HG03354 (cell line): ENCODE measurements around the gene NAT14.
A peak's percentile ranks its signal among the peaks of the same experiment; 100 is the strongest.

ENCODE experiments used
- ATAC-seq: cut with Tn5 transposase; IDR thresholded peaks from one replicate; pipeline ENCODE4 v1.9.1; 2021; ENCODE audit warnings: mild to moderate bottlenecking; ENCODE audit not compliant: unreplicated experiment, poor library complexity, severe bottlenecking

NAT14 gene

DNA sequence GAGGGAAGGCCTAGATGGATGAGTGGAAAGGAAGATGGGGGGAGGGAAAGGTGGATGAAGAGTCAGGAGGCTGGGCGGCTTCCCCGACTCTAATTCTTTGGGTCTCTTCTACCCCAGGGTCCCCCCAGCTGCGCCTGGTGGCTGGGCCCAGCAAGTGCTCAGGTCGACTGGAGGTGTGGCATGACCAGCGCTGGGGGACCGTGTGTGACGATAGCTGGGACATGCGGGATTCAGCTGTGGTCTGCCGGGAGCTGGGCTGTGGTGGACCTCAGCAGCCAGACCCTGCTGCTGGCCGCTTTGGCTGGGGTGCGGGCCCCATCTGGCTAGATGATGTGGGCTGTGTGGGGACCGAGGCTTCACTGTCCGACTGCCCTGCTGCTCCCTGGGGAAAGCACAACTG, 12.8 kb downstream of the NAT14 start:
- no peak for ATAC-seq

DNA sequence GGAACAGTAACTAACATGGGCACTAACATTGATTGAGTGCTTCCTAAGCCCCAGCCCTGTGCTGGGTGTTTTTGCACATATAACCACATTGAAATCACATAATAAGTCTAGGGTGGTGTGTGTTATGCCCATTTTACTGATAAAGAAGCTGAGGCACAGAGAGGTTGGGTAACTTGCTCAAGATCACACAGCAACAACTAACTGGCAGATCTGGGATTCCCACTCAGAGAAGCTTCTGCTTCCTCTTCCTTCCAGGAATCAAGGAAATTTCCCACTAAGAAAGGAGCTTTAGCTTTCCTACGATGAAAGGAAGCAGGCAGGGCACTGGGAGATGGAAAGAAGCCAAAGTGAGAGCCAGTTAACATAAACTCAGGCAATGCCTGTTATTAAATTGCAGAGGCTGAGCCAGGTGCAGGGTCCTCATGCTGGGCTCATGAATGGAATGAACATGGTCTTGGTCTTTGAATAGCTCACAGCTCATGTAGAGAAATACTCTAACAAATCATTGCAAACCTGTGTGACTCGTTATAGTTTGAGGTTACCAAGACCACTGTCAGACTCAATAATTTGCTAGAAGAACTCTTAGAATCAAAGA, 13.4 kb downstream of the NAT14 start:
- ATAC-seq: no peak

DNA sequence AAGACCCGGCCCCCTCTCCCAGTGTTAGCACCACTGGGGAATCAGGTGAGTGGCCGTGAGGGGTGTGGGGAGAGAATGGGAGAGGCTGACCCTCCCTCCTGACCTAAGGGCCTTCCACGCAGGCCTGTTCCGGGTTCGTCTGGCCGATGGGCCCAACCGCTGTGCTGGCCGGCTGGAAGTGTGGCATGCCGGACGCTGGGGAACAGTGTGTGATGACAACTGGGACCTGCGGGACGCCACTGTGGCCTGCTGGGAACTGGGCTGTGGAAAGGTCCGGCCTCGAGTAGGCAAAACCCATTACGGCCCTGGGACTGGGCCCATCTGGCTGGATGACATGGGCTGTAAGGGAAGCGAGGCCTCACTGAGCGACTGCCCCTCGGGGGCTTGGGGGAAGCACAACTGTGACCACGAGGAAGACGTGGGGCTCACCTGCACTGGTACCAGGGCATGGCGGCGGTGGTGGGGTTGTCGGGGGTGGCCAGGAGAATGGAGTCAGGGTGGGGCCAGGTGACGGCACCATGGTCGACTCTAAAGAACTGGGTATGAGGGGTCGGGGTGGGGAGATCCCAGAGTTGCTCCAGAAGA, 15.5 kb downstream of the NAT14 start:
- no peak for ATAC-seq

DNA sequence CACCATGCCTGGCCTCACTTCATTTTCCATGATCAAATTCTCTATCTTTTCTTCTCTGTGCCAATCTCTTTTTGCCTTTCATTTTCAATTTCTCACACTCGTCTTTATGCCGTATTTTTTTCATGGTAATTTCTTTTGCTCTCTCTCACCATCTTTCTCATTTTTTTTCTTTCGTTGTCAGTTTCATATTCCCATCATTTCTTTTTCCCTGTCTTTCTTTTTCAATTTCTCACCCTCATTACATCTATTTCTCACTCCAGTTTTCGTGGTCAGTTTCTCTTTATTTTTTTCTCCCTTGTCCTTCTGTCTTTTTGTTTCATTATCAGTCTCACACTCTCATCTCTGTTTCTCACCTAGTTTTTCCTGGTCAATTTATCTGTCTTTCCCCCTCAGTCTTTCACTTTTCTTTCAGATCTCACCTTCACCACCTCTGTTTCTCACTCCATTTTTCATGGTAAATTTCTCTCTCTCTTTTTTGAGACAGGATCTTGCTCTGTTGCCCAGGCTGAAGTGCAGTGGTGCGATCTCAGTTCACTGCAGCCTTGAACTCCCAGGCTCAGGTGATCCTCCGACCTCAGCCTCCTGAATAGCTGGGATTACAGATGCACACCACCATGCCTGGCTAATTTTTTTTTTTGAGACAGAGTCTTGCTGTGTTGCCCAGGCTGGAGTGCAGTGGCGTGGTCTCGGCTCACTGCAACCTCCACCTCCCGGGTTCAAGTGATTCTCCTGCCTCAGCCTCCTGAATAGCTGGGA, 17.4 kb downstream of the NAT14 start:
- ATAC-seq: no peak

DNA sequence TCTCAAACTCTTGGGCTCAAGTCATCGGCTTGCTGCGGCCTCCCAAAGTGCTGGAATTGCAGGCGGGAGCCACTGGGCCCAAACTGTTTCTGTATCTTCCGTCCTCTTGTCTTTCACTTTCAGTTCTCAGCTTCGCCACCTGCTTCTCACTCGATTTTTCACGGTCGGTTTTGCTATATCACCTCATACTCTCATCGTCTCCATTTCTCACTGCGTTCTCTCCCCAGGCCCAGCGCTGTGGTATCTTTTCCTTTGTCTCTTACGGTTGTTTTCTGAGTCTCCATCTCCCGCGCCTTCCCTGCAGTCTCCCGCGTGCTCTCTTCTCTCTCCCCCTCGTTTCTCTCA, 18.1 kb downstream of the NAT14 start:
- ATAC-seq: no peak

DNA sequence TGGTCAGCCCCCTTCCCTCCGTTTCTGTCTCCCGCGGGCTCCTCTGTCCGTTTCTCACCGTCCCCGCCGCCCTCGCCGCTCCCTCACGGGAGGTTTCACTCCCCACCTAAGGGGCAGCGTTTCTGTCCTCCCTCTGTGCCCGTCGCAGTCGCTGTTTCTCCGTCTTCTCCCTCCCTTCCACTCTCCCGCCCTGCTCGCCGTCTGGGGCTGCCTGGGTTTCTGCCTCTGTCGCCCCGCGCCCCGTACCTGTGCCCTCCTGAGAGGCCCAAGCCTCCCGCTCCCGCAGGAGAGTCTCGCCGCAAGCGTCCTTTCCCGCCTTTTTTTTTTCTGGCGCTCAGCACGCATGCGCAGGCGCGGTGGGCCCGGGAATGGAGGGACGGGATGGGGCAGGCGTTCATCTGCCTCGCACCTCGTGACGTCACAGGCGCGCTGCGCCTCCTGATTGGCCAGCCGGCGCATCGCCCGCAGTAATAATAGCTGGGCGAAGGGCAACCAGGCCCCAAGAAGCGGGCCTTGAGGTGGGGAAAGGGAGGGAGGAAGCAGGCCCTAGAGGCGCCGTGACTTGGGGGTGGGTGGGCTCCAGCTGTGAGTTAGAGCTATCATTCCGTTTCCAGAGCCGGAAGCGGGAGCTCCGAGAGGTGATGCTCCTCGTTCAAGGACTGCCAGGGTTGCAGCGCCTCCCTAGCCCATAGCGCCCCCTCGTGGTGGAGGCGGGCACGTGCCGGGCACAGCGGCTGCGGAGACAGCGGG, 18.7 kb downstream of the NAT14 start:
- ATAC-seq: peak; percentile 97

GRCh38 chr19:55504252-55504603, 19.2 kb downstream of the NAT14 start:
- no peak for ATAC-seq

DNA sequence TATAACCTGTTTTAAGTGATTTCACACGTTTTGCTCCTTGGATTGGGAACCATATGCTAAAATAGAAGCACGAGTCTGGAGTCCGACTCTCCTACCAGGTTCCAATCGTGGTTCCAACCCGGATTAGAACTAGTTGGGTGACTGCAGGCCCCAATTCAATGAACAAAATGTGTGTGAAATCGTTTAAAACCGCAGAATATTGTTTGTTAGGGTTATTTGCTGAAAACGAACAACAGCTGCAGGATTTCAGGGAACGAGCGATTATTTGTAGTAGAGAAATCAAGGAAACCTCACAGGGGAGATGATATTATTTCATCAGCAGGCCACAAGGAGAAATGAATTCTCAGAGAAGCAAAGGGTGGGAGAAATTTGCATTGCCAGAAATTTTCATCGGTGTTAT, 20.0 kb downstream of the NAT14 start:
- no peak for ATAC-seq

GRCh38 chr19:55508120-55508519, 23.1 kb downstream of the NAT14 start:
- no peak for ATAC-seq

- ATAC-seq: peak; percentile 99
Measured at GRCh38 chr19:55516878-55517620, 32.1 kb downstream of the NAT14 start.

DNA sequence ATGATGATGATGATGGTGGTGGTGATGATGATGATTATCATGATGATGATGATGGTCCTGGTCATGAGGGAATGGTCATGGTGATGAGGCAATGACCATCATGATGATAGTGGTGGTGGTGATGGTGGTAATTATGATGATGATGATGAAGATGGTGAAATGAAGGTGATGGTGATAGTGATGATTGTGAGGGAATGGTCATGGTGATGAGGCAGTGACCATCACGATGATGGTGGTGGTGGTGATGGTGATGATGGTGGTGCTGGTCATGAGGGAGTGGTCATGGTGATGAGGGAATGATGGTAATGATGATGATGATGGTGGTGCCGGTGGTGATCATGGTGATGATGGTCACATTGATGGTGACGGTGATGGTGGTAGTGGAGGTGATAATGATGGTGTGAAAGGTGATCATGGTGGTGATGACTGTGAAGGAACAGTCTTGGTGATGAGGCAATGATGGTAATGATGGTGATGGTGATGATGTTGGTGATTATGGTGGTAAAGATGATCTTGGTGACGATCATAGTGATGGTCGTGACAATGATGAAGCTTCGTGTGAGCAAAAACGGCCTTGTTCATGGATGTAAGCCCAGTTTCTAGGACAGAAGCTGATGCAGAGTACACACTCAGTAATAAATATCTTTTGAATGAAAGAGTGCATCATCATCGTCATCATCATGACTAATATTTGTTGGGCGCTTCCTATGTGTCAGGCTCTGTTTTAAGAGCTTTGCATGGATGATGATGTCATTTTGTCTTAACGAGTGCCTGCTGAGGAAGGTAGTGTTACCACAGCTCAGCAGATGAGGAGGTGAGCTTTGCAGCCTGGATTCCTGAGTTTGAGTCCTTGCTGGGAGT, 34.7 kb downstream of the NAT14 start:
- ATAC-seq: no peak

DNA sequence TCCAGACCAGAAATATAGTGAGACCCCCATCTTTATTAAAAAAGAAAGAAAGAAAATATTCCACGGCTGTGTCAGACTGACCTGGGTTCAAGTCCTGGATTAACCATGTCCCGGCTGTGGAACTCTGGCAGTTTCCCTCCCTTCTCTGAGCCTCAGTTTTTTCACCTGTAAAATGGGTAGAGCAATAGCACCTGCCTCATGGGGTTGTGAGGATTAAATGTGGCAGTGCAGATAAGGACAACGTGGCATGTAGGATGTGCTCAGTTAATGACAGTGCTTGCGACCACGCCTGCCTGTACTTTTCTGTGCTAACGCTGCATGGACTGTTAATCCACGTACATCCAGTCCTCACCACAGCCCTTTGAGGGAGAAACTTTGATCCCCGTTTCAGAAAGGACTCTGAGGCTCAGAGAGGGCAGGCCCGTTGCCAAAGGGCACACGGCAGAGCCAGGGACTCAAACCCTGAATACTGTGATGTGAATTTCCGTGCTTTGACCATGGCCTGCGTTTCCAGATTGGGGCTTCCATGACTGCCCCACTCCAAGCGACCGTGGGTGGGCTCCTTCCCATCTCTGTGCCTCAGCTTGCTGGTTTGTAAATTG, 35.8 kb downstream of the NAT14 start:
- no peak for ATAC-seq

DNA sequence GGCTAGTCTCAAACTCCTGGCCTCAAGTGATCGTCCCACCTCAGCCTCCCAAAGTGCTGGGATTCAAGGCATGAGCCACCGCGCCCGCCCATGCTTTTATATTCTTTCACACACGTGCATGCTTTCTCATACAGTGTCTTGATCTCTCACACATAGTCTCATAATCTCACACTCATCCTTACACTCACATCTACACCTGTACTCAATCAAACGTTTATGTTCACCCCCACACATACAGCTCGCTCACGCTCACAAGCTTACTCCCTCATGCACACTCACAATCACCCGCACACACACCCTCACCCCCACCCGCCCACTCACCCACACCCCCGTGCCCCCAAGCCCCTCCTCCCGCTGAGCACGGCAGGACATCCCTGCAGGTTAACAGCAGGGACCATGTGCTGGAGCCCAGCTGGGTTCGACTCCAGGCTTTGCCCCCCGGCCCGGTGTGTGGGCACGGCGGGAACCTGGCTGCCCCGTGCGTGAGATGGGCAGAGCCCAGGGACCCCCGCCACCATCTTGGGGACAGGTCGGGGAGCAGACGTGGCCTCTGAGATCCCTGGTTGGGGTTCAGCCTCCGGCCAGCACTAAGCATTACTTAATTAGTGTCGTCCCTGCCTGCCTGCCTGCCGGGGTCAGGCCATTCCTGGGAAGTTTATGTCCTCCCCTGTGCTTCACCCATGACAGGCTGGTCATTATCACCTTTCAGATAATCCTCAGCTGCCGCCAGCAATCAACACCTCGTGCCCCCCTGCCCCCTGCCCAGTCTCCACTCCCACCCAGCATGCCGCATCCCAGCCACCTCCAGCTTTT, 40.5 kb downstream of the NAT14 start:
- no peak for ATAC-seq

DNA sequence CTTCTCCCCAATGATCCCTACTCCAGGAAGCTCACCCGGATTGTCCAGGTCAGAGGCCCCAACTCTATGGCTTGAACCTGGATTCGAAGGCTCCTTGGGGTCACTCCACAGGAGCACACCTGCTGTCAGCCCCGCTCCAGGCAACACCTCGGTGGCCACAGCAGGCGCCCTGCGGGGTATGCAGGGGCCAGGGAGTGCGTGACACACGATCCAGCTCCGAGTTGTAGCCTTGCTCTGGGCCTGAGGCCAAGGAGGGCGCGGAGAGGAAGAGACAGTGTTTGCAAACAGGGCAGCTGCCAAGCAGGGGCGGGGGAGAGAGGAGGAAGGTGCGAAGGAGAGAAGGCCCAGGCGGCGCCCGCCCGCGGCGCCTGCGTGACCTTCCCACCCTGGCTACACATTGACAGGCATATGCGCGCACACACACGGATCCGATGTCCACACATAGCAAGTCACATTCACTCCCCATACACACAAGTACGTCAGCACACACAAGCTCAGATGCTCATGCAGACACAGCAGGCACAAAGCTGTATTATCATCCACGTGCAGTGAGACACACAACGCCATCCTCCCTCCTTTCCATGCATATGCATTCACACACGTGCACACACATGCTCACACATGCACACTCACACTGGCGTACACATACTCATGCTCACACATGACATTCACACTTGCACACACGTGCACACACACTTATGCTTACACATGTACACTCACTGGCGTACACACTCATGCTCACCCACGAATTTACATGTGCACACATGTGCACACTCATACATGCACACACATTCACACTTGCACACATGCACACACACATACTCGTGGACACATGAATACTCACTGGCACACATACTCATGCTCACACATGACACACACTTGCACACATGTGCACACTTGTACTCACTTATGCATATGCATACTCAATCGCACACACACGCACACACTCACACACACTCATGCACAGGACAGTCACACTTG, 41.5 kb downstream of the NAT14 start:
- no peak for ATAC-seq

GRCh38 chr19:55527197-55528029, 42.4 kb downstream of the NAT14 start:
- ATAC-seq: no peak
